Vagina (tissue), 2 donors: ENCODE results near the gene AHCYL2.

Experiments
- POLR2A ChIP-seq, 2 donors: fragments of 450-650 bp; IDR thresholded peaks; one replicate each; pipeline ENCODE4 v1.6.1; 2017; ENCODE audit warnings: antibody characterized with exemption in 2 of 2, mild to moderate bottlenecking in 2 of 2, moderate library complexity in 2 of 2
- POLR2AphosphoS5 ChIP-seq, 2 donors: sonication (generic); formaldehyde crosslinking; IDR thresholded peaks; one replicate each; pipeline ENCODE4 v1.9.0; 2017; ENCODE audit warnings: antibody characterized with exemption in 2 of 2, mild to moderate bottlenecking in 2 of 2, low read depth in 1 of 2; ENCODE audit not compliant: insufficient read depth in 1 of 2
- TF ChIP-seq, protein P1 (sequence below), 3 experiments: fragments of 450-650 bp in 2 of 3; fragments of 200-600 bp in 1 of 3; sonication (generic) in 1 of 3; IDR thresholded peaks; one replicate each; pipeline ENCODE4 v1.5.1; 2017 to 2019; ENCODE audit warnings: antibody characterized with exemption in 3 of 3, mild to moderate bottlenecking in 2 of 3, moderate library complexity in 2 of 3

DNA sequence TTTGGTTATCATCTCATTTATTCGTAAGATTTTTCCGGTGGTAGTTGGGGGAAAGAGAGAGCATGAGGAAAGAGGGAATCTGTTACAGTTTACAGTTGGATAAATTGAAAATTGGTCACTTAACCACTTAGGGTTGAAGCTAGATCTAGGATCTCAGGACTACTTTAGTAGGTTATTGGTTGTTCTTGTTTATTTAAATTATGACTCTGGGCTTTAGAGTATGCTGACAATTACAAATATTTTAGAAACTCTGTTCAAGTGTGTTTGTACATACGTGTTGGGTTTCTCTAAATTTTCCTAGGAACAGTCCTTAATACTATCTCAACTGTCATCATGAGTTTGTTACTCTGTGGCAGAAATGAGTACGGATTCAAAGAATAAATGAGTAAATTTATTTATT, 160.8 kb downstream of the AHCYL2 start:
- TF ChIP-seq, protein P1, sequence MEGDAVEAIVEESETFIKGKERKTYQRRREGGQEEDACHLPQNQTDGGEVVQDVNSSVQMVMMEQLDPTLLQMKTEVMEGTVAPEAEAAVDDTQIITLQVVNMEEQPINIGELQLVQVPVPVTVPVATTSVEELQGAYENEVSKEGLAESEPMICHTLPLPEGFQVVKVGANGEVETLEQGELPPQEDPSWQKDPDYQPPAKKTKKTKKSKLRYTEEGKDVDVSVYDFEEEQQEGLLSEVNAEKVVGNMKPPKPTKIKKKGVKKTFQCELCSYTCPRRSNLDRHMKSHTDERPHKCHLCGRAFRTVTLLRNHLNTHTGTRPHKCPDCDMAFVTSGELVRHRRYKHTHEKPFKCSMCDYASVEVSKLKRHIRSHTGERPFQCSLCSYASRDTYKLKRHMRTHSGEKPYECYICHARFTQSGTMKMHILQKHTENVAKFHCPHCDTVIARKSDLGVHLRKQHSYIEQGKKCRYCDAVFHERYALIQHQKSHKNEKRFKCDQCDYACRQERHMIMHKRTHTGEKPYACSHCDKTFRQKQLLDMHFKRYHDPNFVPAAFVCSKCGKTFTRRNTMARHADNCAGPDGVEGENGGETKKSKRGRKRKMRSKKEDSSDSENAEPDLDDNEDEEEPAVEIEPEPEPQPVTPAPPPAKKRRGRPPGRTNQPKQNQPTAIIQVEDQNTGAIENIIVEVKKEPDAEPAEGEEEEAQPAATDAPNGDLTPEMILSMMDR (IDR thresholded peaks at IDR 0.05), result no peak
- TF ChIP-seq POLR2A (IDR thresholded peaks at IDR 0.05), result no peak
- TF ChIP-seq POLR2AphosphoS5 (IDR thresholded peaks at IDR 0.05; ENCODE audit: insufficient read depth in 1 of 2, low read depth in 1 of 2), result no peak
